Calu3 (cell line): ENCODE results near the gene CLCN4. TPM values are rescaled to one million over a fixed set of nuclear protein-coding genes. Genes with fewer than 3 reads are reported as not detected.

Source experiments
- BruUV-seq: library from RNA; stranded (reverse); fragments of 400-500 nt; replicated peaks from 2 replicates; lab custom pipeline; 2021; lab: Mats Ljungman, UMichigan
- CTCF ChIA-PET: fragments of 300-600 bp; sonication (Branson Sonifier 250); formaldehyde crosslinking; loops from one replicate; lab custom pipeline; 2022; ENCODE audit warnings: antibody characterized with exemption; lab: Charles Lee
- DNase-seq: peaks from one replicate; pipeline ENCODE4 v3.0.0; 2022
- H3K27ac Mint-ChIP-seq: one replicate; pipeline ENCODE4 v1.8.0; 2022; ENCODE audit warnings: mixed read lengths; ENCODE audit not compliant: unreplicated experiment
- H3K27me3 Mint-ChIP-seq: one replicate; pipeline ENCODE4 v1.8.0; 2022; ENCODE audit warnings: mixed read lengths; ENCODE audit not compliant: unreplicated experiment
- H3K36me3 Mint-ChIP-seq: one replicate; pipeline ENCODE4 v1.8.0; 2022; ENCODE audit warnings: mild to moderate bottlenecking, moderate library complexity, mixed read lengths; ENCODE audit not compliant: insufficient read depth, unreplicated experiment
- H3K4me1 Mint-ChIP-seq: one replicate; pipeline ENCODE4 v1.8.0; 2022; ENCODE audit warnings: mild to moderate bottlenecking, low read depth, mixed read lengths; ENCODE audit not compliant: unreplicated experiment
- H3K4me3 Mint-ChIP-seq: one replicate; pipeline ENCODE4 v1.8.0; 2022; ENCODE audit warnings: mild to moderate bottlenecking, low read depth, moderate library complexity, mixed read lengths; ENCODE audit not compliant: unreplicated experiment
- H3K9me3 Mint-ChIP-seq: one replicate; pipeline ENCODE4 v1.8.0; 2022; ENCODE audit warnings: low read depth, mixed read lengths; ENCODE audit not compliant: unreplicated experiment
- CTCF ChIP-seq: fragments of 200-600 bp; IDR thresholded peaks from one replicate; pipeline ENCODE4 v1.8.0; 2022; ENCODE audit warnings: antibody characterized with exemption; ENCODE audit not compliant: unreplicated experiment
- intact Hi-C: fragments of 100-400 bp; cut with micrococcal nuclease; formaldehyde crosslinking; loops from one replicate; pipeline ENCODE4 v1.10.0; 2022; ENCODE audit not compliant: unreplicated experiment
- total RNA-seq: library from RNA; stranded (reverse); gene quantifications from 2 replicates; pipeline ENCODE4 v1.2.3, GENCODE V29; 2022

Gene CLCN4
- total RNA-seq, 1 experiment from 2014 or later, result 13.3 TPM

- no TSS peak for BruUV-seq
- Mint-ChIP-seq H3K4me1 (peaks cover 10% of the 10 kb centered on the region), H3K27me3 (no peaks in the 10 kb centered on the region), H3K4me3 (no peak overlapping the region), H3K27ac (no peak overlapping the region), H3K36me3 (peaks cover 12% of the 10 kb centered on the region), H3K9me3 (peaks cover 2% of the 10 kb centered on the region)
- no peak for TF ChIP-seq CTCF
- no peak for DNase-seq
- CTCF ChIA-PET, result no interaction called here
- intact Hi-C loops, result no loop called here
These were observed 21.9 kb upstream of the CLCN4 start for GRCh38 chrX:10134921-10135320.

GRCh38 chrX:10135561-10136399 lies 21.0 kb upstream of the CLCN4 start:
- peaks cover 12% of the 10 kb centered on the region for H3K36me3 Mint-ChIP-seq
- BruUV-seq, result no TSS peak
- CTCF ChIA-PET, result no interaction called here
- H3K27me3 Mint-ChIP-seq, result no peaks in the 10 kb centered on the region
- intact Hi-C loops, result no loop called here
- no peak for TF ChIP-seq CTCF
- H3K27ac Mint-ChIP-seq, result no peak overlapping the region
- H3K4me1 Mint-ChIP-seq, result peaks cover 10% of the 10 kb centered on the region
- H3K4me3 Mint-ChIP-seq, result no peak overlapping the region
- DNase-seq, result no peak
- H3K9me3 Mint-ChIP-seq, result peaks cover 2% of the 10 kb centered on the region

GRCh38 chrX:10138726-10139125 lies 18.0 kb upstream of the CLCN4 start:
- DNase-seq, result no peak
- no TSS peak for BruUV-seq
- no peaks in the 10 kb centered on the region for H3K27me3 Mint-ChIP-seq
- CTCF ChIA-PET, result no interaction called here
- intact Hi-C loops, result no loop called here
- no peak for TF ChIP-seq CTCF
- no peaks in the 10 kb centered on the region for H3K9me3 Mint-ChIP-seq
- no peak overlapping the region for H3K4me3 Mint-ChIP-seq
- peaks cover 7% of the 10 kb centered on the region for H3K4me1 Mint-ChIP-seq
- H3K36me3 Mint-ChIP-seq, result peaks cover 12% of the 10 kb centered on the region
- no peak overlapping the region for H3K27ac Mint-ChIP-seq

GRCh38 chrX:10140264-10140663 lies 16.5 kb upstream of the CLCN4 start:
- Mint-ChIP-seq H3K27ac (no peak overlapping the region), H3K27me3 (no peaks in the 10 kb centered on the region), H3K9me3 (no peaks in the 10 kb centered on the region), H3K36me3 (peaks cover 14% of the 10 kb centered on the region), H3K4me3 (no peak overlapping the region), H3K4me1 (no peaks in the 10 kb centered on the region)
- no peak for TF ChIP-seq CTCF
- BruUV-seq, result no TSS peak
- no peak for DNase-seq
- CTCF ChIA-PET, result no interaction called here
- intact Hi-C loops, result no loop called here
